ENCODE measurements around the gene CCDC24. TPM values are rescaled to one million over a fixed set of nuclear protein-coding genes. Genes with fewer than 3 reads are reported as not detected.

CCDC24 gene
- total RNA-seq, 5 donors from 2014 or later (not counting 1 experiment from before 2014, with no cell fraction given), result 0.50 to 4.3 (median 1.7) TPM

DNA sequence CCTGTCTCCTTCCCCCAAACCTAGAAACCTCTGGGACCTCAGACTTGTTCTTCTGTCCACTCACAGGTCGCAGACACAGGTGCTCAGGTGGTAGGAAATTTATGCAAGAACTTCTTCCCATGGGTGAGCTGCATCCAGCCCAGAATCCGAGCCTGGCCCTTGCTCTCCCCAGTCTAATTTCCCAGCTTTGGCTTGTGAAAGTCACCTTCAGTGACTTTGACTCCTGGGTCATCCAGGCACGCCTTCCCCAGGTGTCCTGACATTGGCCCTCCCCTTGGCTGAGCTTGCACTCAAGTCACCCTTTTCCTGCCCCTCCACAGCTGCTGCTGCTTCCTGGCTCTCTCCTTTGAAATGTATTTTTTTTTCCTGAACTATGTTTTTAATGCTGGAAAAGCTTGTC lies 38.0 kb upstream of the CCDC24 start:
- Histone ChIP-seq H3K27me3 (replicated peaks in 1 of 2; ENCODE audit: control insufficient read depth in 2 of 2, extremely low read depth in 1 of 2, insufficient read depth in 2 of 2, low read length in 1 of 2) (no peaks in the 10 kb centered on the region), H3K9me3 (no peaks in the 10 kb centered on the region), H3K36me3 (ENCODE audit: control insufficient read depth in 2 of 2, extremely low read depth in 1 of 2, insufficient read depth in 1 of 2, low read length in 1 of 2) (peaks cover 6 to 25% of the 10 kb centered on the region in 2 donors), H3K27ac (ENCODE audit: low read length) (no peak overlapping the region), H3K4me1 (ENCODE audit: control insufficient read depth in 1 of 2, extremely low read depth in 1 of 2, insufficient read depth in 2 of 2, low read length in 2 of 2) (peaks cover 2 to 8% of the 10 kb centered on the region in 2 experiments), H3K4me3 (ENCODE audit: control insufficient read depth in 1 of 2, extremely low read depth in 1 of 2, low read length in 1 of 2) (no peak overlapping the region)
- no peak for DNase-seq
- CTCF ChIA-PET, result no interaction called here
- POLR2A ChIA-PET, result interaction anchor here in 1 of 2 donors (0.6 kb wide), 1 partner anchor 1386 kb away, joined by 5 read pairs; no protein-coding TSS in a partner anchor
- H3K9me3 Mint-ChIP-seq, result no peaks in the 10 kb centered on the region
- H3K27me3 Mint-ChIP-seq, result no peaks in the 10 kb centered on the region
- WGBS (ENCODE audit: insufficient coverage), result 93% methylated on average over 2 of the region's 3 CpGs
- no peak for ATAC-seq (replicated peaks in 1 of 4)
- H3K27ac Mint-ChIP-seq, result no peak overlapping the region
- no peak overlapping the region for H3K4me3 Mint-ChIP-seq
- H3K36me3 Mint-ChIP-seq, result peaks cover 19% of the 10 kb centered on the region
- peaks cover 18 to 23% (median 22%) of the 10 kb centered on the region in 3 donors for H3K4me1 Mint-ChIP-seq

DNA sequence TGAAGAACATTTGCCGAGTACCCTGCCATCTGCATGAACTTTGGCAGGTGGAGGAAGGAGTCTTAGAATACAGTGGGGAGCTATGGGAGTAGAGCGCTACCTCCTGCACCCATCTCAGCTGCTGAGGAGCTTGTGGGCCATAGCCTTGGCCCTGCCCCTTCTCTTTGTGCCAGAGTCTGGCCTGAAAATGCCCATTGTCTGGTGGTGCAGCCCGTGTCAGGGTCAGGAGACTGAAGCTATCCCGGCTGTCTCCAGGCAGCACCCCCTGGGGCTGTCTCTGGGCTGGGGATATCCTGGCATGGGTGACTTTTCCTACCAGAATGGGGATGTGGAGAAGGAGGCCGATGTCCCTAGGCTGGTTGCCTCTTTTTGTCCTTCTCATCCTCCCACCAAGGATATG lies 37.4 kb upstream of the CCDC24 start:
- Mint-ChIP-seq H3K4me1 (peaks cover 13 to 16% (median 16%) of the 10 kb centered on the region in 3 donors), H3K27me3 (no peaks in the 10 kb centered on the region), H3K36me3 (peaks cover 22% of the 10 kb centered on the region), H3K27ac (no peak overlapping the region), H3K4me3 (no peak overlapping the region), H3K9me3 (no peaks in the 10 kb centered on the region)
- Histone ChIP-seq H3K9me3 (no peaks in the 10 kb centered on the region), H3K27ac (ENCODE audit: low read length) (no peak overlapping the region), H3K36me3 (ENCODE audit: control insufficient read depth in 2 of 2, extremely low read depth in 1 of 2, insufficient read depth in 1 of 2, low read length in 1 of 2) (peaks cover 6 to 28% of the 10 kb centered on the region in 2 donors), H3K4me1 (ENCODE audit: control insufficient read depth in 1 of 2, extremely low read depth in 1 of 2, insufficient read depth in 2 of 2, low read length in 2 of 2) (peaks cover 0 to 2% of the 10 kb centered on the region in 2 experiments), H3K27me3 (replicated peaks in 1 of 2; ENCODE audit: control insufficient read depth in 2 of 2, extremely low read depth in 1 of 2, insufficient read depth in 2 of 2, low read length in 1 of 2) (no peaks in the 10 kb centered on the region), H3K4me3 (ENCODE audit: control insufficient read depth in 1 of 2, extremely low read depth in 1 of 2, low read length in 1 of 2) (no peak overlapping the region)
- ChIA-PET CTCF (no interaction called here), POLR2A (no interaction called here)
- no peak for ATAC-seq (replicated peaks in 1 of 4)
- 85% methylated on average over 4 of the region's 5 CpGs for WGBS (ENCODE audit: insufficient coverage)
- no peak for DNase-seq

DNA sequence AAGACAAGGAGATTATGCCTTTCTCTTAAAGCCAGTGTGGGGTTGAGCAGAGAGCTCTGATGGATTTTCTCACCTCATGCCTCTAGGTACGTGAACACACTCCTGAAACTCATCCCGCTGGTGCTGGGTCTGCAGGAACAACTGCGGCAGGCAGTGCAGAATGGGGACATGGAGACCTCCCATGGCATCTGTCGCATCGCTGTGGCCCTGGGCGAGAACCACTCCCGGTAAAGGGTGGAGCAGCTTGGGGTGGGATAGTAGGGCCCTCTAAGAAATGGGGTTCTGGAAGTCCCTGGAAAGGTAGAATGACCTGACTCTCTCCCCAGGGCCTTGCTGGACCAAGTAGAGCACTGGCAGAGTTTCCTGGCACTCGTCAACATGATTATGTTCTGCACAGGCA lies 35.2 kb upstream of the CCDC24 start:
- no peak overlapping the region for H3K27ac Mint-ChIP-seq
- H3K36me3 Mint-ChIP-seq, result peaks cover 21% of the 10 kb centered on the region
- no peaks in the 10 kb centered on the region for H3K4me1 ChIP-seq (ENCODE audit: control insufficient read depth in 1 of 2, extremely low read depth in 1 of 2, insufficient read depth in 2 of 2, low read length in 2 of 2)
- H3K27ac ChIP-seq (ENCODE audit: low read length), result no peak overlapping the region
- ATAC-seq (replicated peaks in 1 of 4) (no peak), DNase-seq (no peak)
- H3K27me3 Mint-ChIP-seq, result no peaks in the 10 kb centered on the region
- H3K9me3 Mint-ChIP-seq, result no peaks in the 10 kb centered on the region
- CTCF ChIA-PET, result interaction anchor here in 1 of 2 donors (0.5 kb wide), 1 partner anchor 125 kb away, joined by 3 read pairs; no protein-coding TSS in a partner anchor
- H3K4me1 Mint-ChIP-seq, result peaks cover 0 to 4% (median 2%) of the 10 kb centered on the region in 3 donors
- H3K4me3 Mint-ChIP-seq, result no peak overlapping the region
- POLR2A ChIA-PET, result no interaction called here
- H3K4me3 ChIP-seq (ENCODE audit: control insufficient read depth in 1 of 2, extremely low read depth in 1 of 2, low read length in 1 of 2), result no peak overlapping the region
- H3K27me3 ChIP-seq (replicated peaks in 1 of 2; ENCODE audit: control insufficient read depth in 2 of 2, extremely low read depth in 1 of 2, insufficient read depth in 2 of 2, low read length in 1 of 2), result no peaks in the 10 kb centered on the region
- 95% methylated on average over 6 of the region's 8 CpGs for WGBS (ENCODE audit: insufficient coverage)
- H3K9me3 ChIP-seq, result no peaks in the 10 kb centered on the region
- peaks cover 6 to 31% of the 10 kb centered on the region in 2 donors for H3K36me3 ChIP-seq (ENCODE audit: control insufficient read depth in 2 of 2, extremely low read depth in 1 of 2, insufficient read depth in 1 of 2, low read length in 1 of 2)

DNA sequence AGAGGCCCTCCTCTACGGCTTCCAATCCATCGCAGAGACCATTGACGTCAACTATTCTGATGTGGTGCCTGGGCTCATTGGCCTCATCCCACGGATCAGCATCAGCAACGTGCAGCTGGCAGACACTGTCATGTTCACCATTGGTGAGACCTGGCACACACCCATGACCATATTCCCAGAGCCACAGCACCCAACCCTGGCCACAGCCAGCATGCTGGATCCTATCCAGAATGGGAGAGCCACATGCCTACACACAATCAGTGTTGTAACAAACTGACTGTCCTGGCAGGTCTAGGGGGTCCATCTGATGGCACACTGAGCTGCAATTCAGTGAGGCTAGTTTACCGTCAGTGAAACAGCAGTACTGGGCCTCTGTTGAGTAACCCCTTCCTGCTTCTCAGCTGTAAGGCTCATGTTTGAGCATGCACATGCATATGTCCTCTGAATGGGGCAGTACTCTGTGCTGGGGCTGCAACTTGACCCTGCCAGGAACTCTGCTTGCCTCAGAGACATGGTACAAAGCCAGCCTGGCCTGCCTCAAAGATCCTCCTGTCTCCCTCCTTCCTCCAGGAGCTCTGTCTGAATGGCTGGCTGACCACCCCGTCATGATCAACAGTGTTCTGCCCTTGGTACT lies 33.9 kb upstream of the CCDC24 start:
- Histone ChIP-seq H3K27me3 (replicated peaks in 1 of 2; ENCODE audit: control insufficient read depth in 2 of 2, extremely low read depth in 1 of 2, insufficient read depth in 2 of 2, low read length in 1 of 2) (no peaks in the 10 kb centered on the region), H3K36me3 (ENCODE audit: control insufficient read depth in 2 of 2, extremely low read depth in 1 of 2, insufficient read depth in 1 of 2, low read length in 1 of 2) (peaks cover 6 to 37% of the 10 kb centered on the region in 2 donors), H3K27ac (ENCODE audit: low read length) (no peak overlapping the region), H3K4me1 (ENCODE audit: control insufficient read depth in 1 of 2, extremely low read depth in 1 of 2, insufficient read depth in 2 of 2, low read length in 2 of 2) (no peaks in the 10 kb centered on the region), H3K4me3 (ENCODE audit: control insufficient read depth in 1 of 2, extremely low read depth in 1 of 2, low read length in 1 of 2) (no peak overlapping the region), H3K9me3 (no peaks in the 10 kb centered on the region)
- Mint-ChIP-seq H3K27me3 (no peaks in the 10 kb centered on the region), H3K9me3 (no peaks in the 10 kb centered on the region), H3K4me3 (no peak overlapping the region), H3K27ac (no peak overlapping the region), H3K4me1 (peaks cover 0 to 2% (median 0%) of the 10 kb centered on the region in 3 donors), H3K36me3 (peaks cover 26% of the 10 kb centered on the region)
- ChIA-PET POLR2A (no interaction called here), CTCF (no interaction called here)
- 95% methylated on average over 6 of the region's 7 CpGs for WGBS (ENCODE audit: insufficient coverage)
- no peak for DNase-seq
- ATAC-seq (replicated peaks in 1 of 4), result no peak

DNA sequence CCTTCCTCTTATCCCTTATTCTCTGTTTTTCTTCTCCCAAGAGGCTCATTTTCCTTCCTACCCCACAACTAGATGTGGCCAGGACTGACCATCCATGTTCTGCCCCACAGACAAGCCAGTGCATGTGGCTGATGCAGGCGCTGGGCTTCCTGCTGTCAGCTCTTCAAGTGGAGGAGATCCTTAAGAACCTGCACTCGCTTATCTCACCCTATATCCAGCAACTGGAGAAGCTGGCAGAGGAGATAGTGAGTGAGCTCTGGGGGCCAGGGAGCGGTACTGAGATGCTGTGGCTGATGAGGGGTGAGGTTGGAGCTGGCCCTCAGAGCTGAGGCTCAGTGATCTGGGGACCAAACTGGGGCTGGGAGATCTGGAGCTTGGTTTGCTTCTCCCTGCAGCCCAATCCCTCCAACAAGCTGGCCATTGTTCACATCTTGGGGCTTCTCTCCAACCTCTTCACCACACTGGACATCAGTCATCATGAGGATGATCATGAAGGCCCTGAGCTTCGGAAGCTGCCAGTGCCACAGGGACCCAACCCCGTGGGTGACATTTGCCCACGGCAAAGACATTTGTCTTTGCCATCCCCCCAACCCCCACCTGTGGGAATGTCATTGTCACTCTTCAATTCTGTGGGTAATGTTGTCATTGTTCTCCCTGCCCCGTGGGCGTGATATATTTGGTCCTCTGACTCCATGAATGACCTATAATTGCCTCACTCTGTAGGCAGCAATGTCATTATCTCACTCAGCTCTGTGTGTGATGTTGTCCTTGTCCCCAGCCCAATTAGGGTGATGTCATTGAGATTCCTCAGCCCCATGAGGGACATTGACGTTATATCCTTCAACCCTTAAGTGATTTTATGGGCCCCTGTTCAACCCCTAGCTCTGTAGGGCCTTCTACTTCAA lies 32.8 kb upstream of the CCDC24 start:
- Mint-ChIP-seq H3K27me3 (no peaks in the 10 kb centered on the region), H3K4me3 (no peak overlapping the region), H3K27ac (no peak overlapping the region), H3K36me3 (peaks cover 27% of the 10 kb centered on the region), H3K4me1 (peaks cover 0 to 2% (median 0%) of the 10 kb centered on the region in 3 donors), H3K9me3 (no peaks in the 10 kb centered on the region)
- Histone ChIP-seq H3K4me1 (ENCODE audit: control insufficient read depth in 1 of 2, extremely low read depth in 1 of 2, insufficient read depth in 2 of 2, low read length in 2 of 2) (no peaks in the 10 kb centered on the region), H3K9me3 (no peaks in the 10 kb centered on the region), H3K4me3 (ENCODE audit: control insufficient read depth in 1 of 2, extremely low read depth in 1 of 2, low read length in 1 of 2) (no peak overlapping the region), H3K27ac (ENCODE audit: low read length) (no peak overlapping the region), H3K27me3 (replicated peaks in 1 of 2; ENCODE audit: control insufficient read depth in 2 of 2, extremely low read depth in 1 of 2, insufficient read depth in 2 of 2, low read length in 1 of 2) (no peaks in the 10 kb centered on the region), H3K36me3 (ENCODE audit: control insufficient read depth in 2 of 2, extremely low read depth in 1 of 2, insufficient read depth in 1 of 2, low read length in 1 of 2) (peaks cover 6 to 41% of the 10 kb centered on the region in 2 donors)
- DNase-seq (no peak), ATAC-seq (replicated peaks in 1 of 4) (no peak)
- POLR2A ChIA-PET, result no interaction called here
- CTCF ChIA-PET, result no interaction called here
- WGBS (ENCODE audit: insufficient coverage), result no CpG with 5 or more reads among the region's 9 CpGs

DNA sequence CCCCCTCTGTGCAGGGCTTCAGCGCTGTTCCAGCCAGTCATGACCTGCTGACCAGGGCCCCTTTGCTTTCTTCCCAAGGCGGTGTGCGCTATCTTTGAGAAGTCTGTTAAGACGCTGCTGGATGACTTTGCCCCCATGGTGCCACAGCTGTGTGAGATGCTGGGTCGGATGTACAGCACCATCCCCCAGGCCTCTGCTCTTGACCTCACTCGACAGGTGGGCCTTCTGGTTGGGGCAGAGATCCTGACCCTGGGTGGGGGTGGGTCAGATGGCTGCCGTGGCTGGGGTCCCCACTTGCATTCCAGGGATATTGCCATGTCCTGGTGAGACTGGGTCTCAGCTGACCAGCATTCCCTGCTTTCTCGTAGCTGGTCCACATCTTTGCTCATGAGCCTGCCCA lies 30.6 kb upstream of the CCDC24 start:
- no peak overlapping the region for H3K4me3 ChIP-seq (ENCODE audit: control insufficient read depth in 1 of 2, extremely low read depth in 1 of 2, low read length in 1 of 2)
- Mint-ChIP-seq H3K27me3 (no peaks in the 10 kb centered on the region), H3K4me1 (no peaks in the 10 kb centered on the region), H3K9me3 (no peaks in the 10 kb centered on the region), H3K4me3 (no peak overlapping the region), H3K27ac (no peak overlapping the region), H3K36me3 (peaks cover 27% of the 10 kb centered on the region)
- POLR2A ChIA-PET, result no interaction called here
- 98% methylated on average over 5 of the region's 8 CpGs for WGBS (ENCODE audit: insufficient coverage)
- CTCF ChIA-PET, result no interaction called here
- no peak for DNase-seq
- ATAC-seq (replicated peaks in 1 of 4), result no peak
- H3K4me1 ChIP-seq (ENCODE audit: control insufficient read depth in 1 of 2, extremely low read depth in 1 of 2, insufficient read depth in 2 of 2, low read length in 2 of 2), result no peaks in the 10 kb centered on the region
- no peaks in the 10 kb centered on the region for H3K27me3 ChIP-seq (replicated peaks in 1 of 2; ENCODE audit: control insufficient read depth in 2 of 2, extremely low read depth in 1 of 2, insufficient read depth in 2 of 2, low read length in 1 of 2)
- H3K27ac ChIP-seq (ENCODE audit: low read length), result no peak overlapping the region
- peaks cover 6 to 41% of the 10 kb centered on the region in 2 donors for H3K36me3 ChIP-seq (ENCODE audit: control insufficient read depth in 2 of 2, extremely low read depth in 1 of 2, insufficient read depth in 1 of 2, low read length in 1 of 2)
- no peaks in the 10 kb centered on the region for H3K9me3 ChIP-seq
